HG02981 (cell line): Measurements from ENCODE around the gene UBAC1.

Experiments
- ATAC-seq: cut with Tn5 transposase; IDR thresholded peaks from one replicate; pipeline ENCODE4 v1.9.1; 2021; ENCODE audit warnings: mild to moderate bottlenecking, moderate library complexity; ENCODE audit not compliant: unreplicated experiment

The UBAC1 gene

GRCh38 chr9:135994501-135995192 is 33.5 kb upstream of the UBAC1 start:
- no peak for ATAC-seq

DNA sequence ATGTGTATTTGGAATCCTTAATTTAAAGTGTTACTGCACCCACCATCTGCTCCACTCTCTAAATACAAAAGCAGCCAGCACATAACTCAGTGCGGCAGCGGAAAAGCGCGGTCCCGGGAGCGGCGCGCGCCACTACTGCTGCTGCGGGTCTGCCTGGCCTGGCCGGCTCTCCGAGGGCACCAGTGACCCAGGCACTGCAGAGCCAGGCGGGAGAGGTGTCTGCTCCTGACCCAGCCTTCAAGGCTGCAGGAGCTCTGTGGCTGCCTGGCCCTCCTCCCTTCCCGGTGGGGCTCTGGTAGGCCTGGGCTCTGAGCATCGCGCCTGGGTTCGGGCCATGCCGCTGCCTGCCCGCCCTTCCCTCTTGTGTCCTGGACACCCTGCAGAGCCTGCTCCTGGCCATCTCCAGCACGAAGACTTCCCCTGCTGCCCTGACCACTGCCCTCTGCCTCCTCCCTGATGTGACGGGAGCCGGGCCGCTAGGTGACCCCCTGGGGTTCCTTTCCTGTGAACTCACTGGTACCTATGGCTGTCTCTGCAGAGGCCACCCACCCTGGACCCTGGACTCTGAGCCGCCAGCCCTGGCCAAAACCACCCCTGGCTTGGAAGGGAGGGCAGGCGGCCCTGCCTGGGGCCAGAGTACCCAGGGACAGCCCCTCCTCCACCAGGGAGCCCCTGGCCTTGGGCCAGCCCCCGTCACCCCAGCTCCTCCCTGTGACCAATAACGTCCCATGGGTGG is 32.8 kb upstream of the UBAC1 start:
- no peak for ATAC-seq

- ATAC-seq: no peak
These were observed 32.2 kb upstream of the UBAC1 start for GRCh38 chr9:135993409-135993742.

GRCh38 chr9:135992486-135993408 is 31.6 kb upstream of the UBAC1 start:
- no peak for ATAC-seq

DNA sequence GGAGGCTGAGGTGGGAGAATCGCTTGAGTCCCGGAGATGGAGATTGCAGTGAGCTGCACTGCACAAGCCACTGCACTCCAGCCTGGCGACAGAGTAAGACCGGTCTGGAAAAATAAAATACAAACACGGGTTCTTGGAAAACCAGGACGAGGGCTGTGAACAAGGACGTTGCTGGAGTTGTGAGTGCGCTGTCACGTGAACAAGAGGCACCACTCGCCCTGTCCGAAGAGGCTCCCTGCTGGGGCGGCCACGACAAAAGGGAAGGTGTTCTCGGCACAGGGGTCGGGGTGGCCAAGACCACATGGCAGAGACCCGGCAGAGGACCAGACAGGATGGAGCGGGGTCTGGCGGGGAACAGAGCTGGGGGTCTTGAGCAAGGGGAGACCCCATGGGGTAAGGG is 30.6 kb upstream of the UBAC1 start:
- no peak for ATAC-seq

DNA sequence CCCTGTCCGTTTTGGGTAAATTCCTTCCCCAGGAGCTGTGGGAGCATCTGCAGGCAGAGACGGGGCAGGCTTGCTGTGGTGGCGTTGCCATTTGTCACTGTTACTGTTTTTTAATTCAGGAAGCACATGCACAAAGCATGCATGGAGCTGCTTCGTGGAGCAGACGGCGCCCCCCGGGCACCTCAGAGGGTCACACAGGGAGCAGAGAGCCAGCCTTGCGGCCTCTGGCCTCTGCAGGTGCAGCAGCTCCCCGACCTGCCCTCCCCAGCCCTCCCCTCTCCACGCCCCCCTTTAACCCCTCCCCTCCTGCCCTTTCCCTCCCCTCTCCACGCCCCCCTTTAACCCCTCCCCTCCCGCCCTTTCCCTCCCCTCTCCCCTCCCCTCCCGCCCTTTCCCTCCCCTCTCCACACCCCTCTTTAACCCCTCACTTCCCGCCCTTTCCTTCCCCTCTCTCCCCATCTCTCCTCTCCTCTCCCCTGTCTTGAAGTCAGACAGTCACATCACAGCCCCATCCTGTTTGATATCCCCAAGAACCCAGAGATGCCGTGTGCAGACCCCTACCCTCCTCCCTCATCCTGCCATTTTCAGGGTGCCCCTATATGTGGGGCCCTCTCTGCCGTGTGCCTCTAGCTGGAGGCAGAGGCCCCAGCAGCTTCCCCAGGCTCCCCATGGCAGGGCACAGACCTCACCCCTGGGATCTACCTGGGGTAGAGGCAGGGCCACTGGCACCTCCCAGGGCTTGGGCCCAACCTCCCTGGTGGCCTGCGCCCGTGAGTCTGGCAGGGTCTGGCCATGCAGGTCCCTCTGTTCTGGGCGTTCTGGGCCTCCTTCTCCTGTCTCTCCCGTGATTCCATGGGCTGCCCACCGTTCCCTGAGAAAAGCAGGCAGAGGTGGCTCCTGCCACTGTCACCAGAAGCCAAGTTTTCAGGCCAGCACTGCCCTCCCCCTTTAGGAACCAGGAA is 29.6 kb upstream of the UBAC1 start:
- no peak for ATAC-seq

DNA sequence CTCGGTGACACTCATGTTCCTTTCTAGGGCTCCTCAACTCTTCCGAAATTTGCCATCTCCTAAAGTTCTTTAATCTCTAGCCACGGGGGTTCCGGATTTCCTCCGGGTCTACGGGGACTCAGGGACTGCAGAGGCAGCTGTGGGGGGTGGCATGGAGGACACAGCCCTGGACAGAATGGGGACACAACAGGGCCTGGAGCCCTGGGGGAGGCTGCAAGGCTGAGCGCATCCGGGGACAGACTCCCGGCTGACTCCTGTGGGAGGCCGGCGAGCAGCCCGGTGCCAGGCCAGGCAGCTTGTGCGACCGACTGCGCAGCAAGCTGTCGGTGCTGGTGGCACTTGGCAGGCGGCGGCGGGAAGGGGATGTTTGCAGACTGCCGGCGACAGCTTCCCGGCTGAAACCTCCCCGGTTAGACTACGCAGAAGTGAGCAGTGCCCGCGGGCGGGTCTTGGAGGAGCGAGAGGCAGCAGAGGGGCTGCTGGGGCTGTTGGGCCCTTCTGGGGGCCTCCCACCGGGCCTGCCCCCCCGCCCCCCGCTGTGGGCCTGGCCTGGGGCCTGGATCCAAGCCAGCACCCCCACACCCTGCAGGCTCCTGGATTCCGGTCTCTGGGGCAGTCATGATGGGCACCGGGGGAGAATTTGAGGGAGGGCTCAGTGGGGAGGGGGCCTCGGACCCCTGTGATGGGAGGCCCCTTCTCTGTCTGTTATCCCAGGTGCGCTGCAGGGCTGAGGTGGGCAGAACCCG is 28.7 kb upstream of the UBAC1 start:
- ATAC-seq: no peak

DNA sequence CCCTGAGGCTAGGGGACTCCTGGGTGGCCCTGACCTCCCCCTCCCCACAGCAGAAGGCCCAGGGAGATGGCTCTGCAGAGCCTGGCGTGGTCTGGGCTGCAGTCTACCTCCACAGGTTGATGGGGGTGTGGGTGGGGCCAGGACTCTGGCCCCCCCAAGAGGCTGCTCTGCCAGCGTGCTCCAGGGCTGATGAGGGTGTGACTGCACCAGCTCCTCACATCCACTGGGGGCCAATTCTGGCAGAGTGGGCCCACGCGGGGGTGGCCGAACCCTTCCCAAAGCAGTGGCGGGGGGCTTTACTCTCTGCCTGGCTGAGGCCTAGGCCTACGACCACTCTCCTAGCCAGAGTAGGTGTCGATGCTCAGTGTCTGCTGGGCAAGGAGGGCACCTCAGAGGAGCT is 28.0 kb upstream of the UBAC1 start:
- ATAC-seq: no peak

DNA sequence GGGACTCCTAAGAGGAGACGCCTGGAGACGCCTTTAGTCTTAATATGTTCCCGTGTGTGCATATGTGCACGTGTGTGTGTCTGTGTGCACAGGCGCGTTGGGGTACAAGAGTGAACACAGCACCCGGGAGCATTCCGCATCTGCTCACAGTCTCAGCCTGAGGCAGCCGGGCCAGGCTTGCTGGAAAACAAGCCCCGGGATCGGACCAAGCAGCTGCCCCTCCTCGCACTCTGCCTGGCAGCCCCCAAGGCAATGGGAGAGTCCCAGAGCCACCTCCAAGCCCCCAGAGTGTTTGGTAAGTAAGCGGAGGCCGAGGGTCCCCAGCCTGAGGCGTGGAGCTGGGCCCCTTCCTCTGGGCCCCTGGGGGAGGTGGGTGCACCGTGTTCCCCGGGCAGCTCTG is 27.3 kb upstream of the UBAC1 start:
- ATAC-seq: no peak

GRCh38 chr9:135987838-135988404 is 26.7 kb upstream of the UBAC1 start:
- no peak for ATAC-seq

DNA sequence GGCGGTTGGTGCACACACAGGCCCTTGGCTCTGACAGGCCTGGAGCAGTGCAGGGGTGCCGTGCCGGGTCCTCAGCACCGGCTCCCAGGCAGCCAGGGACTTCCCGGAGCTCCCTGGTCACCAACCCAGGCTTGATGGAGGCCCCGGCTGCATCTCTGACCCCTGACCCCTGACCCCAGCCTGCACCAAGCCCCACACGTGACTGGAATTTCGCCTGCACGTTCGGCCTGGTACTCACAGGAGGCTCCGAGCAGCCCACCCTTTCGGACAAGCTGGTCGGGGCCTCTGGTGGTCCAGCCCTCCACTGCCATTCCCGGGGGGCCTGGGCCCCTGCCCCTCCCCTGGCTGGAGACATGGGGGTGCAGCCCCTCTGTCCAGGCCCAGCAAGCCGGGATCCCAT is 25.4 kb upstream of the UBAC1 start:
- no peak for ATAC-seq

GRCh38 chr9:135985889-135986288 is 24.7 kb upstream of the UBAC1 start:
- ATAC-seq: no peak

DNA sequence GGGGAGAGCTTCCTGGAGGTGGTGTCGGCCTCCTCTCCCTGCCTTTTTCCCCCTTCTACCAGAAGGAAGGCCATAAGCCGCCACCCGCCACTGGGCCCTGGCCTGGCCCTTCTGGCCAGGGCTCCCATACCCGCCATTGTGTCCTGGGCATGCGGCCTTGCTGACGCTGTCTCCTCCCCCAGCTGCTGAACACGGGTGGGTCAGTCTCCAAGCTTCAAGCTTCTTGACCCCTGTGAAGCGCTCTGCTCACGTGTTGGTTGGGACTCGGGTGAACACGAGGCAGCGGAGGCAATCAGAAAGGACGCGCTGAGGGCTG is 24.2 kb upstream of the UBAC1 start:
- ATAC-seq: no peak

DNA sequence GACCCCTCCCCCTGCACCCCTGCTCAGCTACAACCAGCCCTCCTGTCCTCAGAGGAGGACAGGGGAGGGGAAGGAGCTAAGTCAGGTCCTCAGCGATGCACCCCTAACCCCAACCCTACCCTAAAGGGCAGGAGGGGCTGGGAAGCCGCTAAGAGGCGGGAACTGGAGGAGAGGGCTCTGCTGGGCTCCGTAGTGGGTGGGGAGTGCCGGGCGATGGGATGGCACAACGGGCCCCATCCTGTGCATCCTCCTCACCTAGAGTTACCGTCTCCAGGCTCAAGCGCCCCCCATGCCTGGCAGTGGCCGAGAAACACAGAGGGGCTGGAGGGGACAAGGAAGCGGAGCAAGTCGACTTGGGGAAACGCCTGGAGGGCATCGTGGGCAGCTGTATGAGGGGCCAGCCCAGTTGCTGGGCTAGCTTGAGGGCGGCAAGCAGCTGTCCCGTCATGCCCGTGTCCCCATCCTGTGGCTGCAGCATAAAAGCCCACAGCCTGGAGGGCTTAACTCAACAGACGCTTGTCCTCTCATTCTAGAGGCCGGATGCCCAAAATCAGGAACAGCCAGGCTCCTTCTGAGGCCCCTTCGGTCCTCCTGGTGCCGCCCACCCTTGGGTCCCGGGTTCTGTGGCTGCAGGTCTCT is 23.0 kb upstream of the UBAC1 start:
- ATAC-seq: no peak

DNA sequence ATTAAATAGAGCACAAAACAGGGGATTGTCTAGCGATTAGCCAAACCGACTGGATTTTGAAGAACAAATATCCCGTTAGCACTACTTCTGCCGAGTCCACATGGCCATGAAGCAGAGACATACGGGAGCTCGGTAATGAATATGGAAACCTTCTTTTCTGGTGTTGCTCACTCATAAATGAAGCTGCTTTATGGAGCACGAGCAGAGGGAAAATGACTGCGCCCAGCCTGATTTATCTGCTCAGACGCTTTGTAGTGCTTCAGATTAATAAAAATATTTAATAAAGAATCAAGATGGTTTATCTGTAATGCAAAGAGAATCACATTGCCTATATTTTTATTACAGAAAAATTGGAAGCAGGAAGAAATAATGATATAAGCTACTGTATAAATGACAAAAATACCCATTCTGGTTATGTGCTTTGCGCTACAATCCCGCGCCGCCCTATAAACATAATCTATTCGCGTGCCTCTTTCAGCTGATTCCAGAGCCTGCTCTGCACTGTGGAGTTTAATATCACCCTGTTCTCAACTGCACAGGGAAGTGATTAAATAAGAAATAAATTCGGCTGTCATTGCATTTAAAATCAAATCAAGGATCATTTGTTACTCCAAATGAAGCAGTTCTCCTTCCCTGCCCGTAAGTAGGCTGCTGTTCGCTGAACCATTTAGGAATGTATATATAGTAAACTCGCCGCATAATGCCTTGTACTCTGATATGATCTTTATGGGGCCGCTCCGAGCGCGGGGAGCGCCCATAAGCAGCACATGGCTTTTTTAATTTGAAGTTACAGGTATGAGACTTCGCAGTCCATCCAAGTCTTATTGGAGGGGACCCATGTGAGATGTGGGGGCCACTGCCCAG is 22.3 kb upstream of the UBAC1 start:
- no peak for ATAC-seq

GRCh38 chr9:135982499-135983207 is 21.5 kb upstream of the UBAC1 start:
- no peak for ATAC-seq

DNA sequence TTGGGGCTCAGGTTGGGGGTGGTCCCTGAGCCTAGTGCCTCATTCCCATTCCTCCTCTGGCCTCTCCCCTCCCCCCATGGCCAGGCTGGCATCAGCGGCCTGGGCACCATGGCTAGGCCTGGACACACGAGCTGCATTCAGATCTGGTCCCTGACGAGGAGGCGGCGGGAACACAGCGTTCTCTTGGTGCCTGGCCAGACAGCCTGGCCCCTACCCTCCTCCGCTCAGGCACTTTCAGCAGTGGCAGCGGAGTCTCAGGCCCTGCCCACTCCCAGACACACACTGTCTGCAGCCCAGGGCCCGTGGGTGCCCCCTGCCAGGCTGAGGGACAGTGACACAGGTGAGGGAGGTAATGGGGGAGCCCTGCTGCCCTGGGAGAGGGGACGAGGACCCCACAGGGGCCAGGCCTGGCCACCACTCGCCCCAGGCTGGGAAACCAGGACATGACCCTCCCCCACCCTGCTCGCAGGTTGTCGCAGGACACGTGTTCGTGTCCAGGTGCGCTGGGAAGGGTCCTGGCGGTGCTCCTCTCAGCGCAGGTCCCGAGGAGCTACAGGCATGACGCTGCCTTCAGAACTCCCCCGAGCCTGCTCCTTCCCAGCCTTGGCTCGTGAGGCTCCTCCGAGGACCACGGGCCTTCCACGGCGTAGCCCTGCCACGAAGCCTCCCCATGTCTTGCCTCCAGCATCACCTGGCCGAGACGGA is 19.9 kb upstream of the UBAC1 start:
- ATAC-seq: no peak
